ENCODE measurements around the gene AIG1. TPM values are rescaled to one million over a fixed set of nuclear protein-coding genes. Genes with fewer than 3 reads are reported as not detected.
"Not testable (repeated sequence)": the region's sequence is repeated elsewhere in the genome, so short reads cannot be mapped to it uniquely, and the experiment has no call there.

AIG1 gene
- total and polyA plus RNA-seq, 2 donors from 2014 or later, result 57.3 to 146 TPM

DNA sequence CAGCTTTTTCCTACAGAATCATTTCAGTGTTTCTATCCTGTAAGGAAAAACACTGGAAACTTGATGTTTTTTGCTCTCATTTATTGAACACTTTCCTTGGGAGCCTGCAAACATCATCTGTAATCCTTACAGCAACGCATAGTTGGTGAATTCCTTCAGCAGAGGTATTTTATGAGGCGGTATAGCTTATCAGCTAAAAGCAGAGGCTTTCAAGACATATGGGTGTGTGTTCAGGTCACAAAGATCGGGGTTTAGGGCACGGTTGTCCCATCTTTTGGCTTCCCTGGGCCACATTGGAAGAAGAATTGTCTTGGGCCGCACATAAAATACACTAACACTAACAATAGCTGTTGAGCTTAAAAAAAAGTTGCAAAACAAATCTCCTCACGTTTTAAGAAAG, 185.0 kb downstream of the AIG1 start:
- H3K9me3 ChIP-seq (ENCODE audit: control insufficient read depth in 2 of 3, insufficient read depth in 1 of 3, low read length in 3 of 3), result no peaks in the 10 kb centered on the region
- FAIRE-seq (no peak), DNase-seq (no peak)
- H3K4me3 ChIP-seq (ENCODE audit: low read length in 3 of 3), result no peak overlapping the region
- no peaks in the 10 kb centered on the region for H3K27me3 ChIP-seq (ENCODE audit: control insufficient read depth, insufficient read depth, low read length)
- intact Hi-C loops (cut with DNase I), result no loop called here
- no peaks in the 10 kb centered on the region for H3K36me3 ChIP-seq (ENCODE audit: control insufficient read depth in 2 of 3, insufficient read depth in 3 of 3, low read length in 3 of 3)
- H3K4me1 ChIP-seq (ENCODE audit: control insufficient read depth in 2 of 3, insufficient read depth in 2 of 3, low read depth in 1 of 3, low read length in 3 of 3), result no peaks in the 10 kb centered on the region
- H3K9ac ChIP-seq (ENCODE audit: low read length in 3 of 3), result no peak overlapping the region
- TF ChIP-seq, protein P1, sequence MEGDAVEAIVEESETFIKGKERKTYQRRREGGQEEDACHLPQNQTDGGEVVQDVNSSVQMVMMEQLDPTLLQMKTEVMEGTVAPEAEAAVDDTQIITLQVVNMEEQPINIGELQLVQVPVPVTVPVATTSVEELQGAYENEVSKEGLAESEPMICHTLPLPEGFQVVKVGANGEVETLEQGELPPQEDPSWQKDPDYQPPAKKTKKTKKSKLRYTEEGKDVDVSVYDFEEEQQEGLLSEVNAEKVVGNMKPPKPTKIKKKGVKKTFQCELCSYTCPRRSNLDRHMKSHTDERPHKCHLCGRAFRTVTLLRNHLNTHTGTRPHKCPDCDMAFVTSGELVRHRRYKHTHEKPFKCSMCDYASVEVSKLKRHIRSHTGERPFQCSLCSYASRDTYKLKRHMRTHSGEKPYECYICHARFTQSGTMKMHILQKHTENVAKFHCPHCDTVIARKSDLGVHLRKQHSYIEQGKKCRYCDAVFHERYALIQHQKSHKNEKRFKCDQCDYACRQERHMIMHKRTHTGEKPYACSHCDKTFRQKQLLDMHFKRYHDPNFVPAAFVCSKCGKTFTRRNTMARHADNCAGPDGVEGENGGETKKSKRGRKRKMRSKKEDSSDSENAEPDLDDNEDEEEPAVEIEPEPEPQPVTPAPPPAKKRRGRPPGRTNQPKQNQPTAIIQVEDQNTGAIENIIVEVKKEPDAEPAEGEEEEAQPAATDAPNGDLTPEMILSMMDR (IDR thresholded peaks at IDR 0.05; ENCODE audit: borderline replicate concordance, extremely low read depth, insufficient read depth), result no peak
- H3K27ac ChIP-seq (ENCODE audit: low read depth in 2 of 2, low read length in 2 of 2), result no peak overlapping the region

DNA sequence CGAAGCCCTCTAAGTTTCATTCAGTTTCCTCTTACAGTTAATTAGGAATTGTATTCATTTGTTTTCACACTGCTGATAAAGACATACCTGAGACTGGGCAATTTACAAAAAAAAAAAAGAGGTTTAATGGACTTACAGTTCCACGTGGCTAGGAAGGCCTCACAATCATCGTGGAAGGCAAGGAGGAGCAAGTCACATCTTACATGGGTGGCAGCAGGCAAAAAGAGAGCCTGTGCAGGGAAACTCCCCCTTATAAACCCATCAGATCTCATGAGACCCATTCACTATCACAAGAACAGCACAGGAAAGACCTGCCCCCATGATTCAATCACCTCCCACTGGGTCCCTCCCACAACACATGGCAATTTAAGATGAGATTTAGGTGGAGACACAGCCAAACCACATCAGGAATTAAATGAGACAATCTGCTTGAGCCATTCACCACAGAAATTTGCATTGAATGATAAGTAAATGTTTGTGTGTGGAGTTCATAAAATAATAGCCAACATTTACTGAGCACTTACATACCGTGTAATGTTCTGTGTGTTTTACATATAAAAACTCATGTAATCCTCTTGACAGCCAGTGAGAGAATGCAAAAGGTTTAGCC, 185.6 kb downstream of the AIG1 start:
- H3K36me3 ChIP-seq (ENCODE audit: control insufficient read depth in 2 of 3, insufficient read depth in 3 of 3, low read length in 3 of 3); H3K4me3 ChIP-seq (ENCODE audit: low read length in 3 of 3); H3K9ac ChIP-seq (ENCODE audit: low read length in 3 of 3); H3K4me1 ChIP-seq (ENCODE audit: control insufficient read depth in 2 of 3, insufficient read depth in 2 of 3, low read depth in 1 of 3, low read length in 3 of 3); H3K9me3 ChIP-seq (ENCODE audit: control insufficient read depth in 2 of 3, insufficient read depth in 1 of 3, low read length in 3 of 3); DNase-seq; intact Hi-C loops (cut with DNase I); FAIRE-seq; H3K27me3 ChIP-seq (ENCODE audit: control insufficient read depth, insufficient read depth, low read length); H3K27ac ChIP-seq (ENCODE audit: low read depth in 2 of 2, low read length in 2 of 2): not testable (repeated sequence)

DNA sequence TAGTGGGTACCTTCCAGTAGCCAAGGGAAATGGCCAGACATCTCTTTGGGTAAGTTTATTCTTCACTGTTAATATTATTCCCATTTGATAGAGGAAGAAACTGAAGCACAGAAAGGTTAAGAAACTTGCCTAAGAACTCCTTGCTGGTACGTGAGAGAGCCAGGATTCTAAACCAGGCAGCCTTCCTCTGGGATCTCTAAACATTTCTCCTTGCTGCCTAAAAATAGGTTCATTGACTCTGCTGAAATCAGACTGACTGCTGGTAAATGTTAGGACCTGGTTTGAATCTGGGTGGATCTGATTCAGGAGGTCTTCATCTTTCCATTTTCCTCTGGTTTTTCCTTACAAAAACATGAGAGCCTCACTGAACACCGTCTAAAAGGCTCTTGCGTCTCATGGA, 186.9 kb downstream of the AIG1 start:
- H3K4me1 ChIP-seq (ENCODE audit: control insufficient read depth in 2 of 3, insufficient read depth in 2 of 3, low read depth in 1 of 3, low read length in 3 of 3), result no peaks in the 10 kb centered on the region
- no peak for FAIRE-seq
- TF ChIP-seq, protein P1 (IDR thresholded peaks at IDR 0.05; ENCODE audit: borderline replicate concordance, extremely low read depth, insufficient read depth), result no peak

DNA sequence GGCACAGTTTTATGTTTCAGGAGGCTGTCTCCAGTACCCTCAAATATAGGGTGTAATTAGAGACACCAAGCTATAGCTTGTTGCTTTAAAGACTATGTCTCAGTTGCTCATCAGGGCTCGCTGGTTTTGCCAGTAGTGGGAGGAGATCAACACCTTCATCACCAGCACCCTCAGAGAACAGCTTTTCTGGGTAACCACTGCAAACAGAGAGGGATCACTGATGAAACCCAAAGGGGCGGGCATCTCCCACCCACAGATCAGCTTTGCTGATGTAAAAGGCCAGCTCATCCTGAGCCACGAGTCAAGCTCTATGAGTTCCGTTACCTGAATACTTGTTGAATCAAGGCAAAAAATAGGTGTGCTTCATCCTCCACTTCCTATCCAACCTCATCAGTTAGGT, 187.7 kb downstream of the AIG1 start:
- no peak overlapping the region for H3K27ac ChIP-seq (ENCODE audit: low read depth in 2 of 2, low read length in 2 of 2)
- TF ChIP-seq, protein P1 (IDR thresholded peaks at IDR 0.05; ENCODE audit: borderline replicate concordance, extremely low read depth, insufficient read depth), result no peak
- intact Hi-C loops (cut with DNase I), result no loop called here

More for the DNA sequence above, 186.9 kb downstream of the AIG1 start:
- Histone ChIP-seq H3K27me3 (ENCODE audit: control insufficient read depth, insufficient read depth, low read length) (no peaks in the 10 kb centered on the region), H3K9me3 (ENCODE audit: control insufficient read depth in 2 of 3, insufficient read depth in 1 of 3, low read length in 3 of 3) (no peaks in the 10 kb centered on the region), H3K27ac (ENCODE audit: low read depth in 2 of 2, low read length in 2 of 2) (no peak overlapping the region), H3K36me3 (ENCODE audit: control insufficient read depth in 2 of 3, insufficient read depth in 3 of 3, low read length in 3 of 3) (no peaks in the 10 kb centered on the region), H3K4me3 (ENCODE audit: low read length in 3 of 3) (no peak overlapping the region), H3K9ac (ENCODE audit: low read length in 3 of 3) (no peak overlapping the region)
- DNase-seq, result no peak
- intact Hi-C loops (cut with DNase I), result no loop called here

More for the DNA sequence above, 187.7 kb downstream of the AIG1 start:
- Histone ChIP-seq H3K27me3 (ENCODE audit: control insufficient read depth, insufficient read depth, low read length) (no peaks in the 10 kb centered on the region), H3K4me1 (ENCODE audit: control insufficient read depth in 2 of 3, insufficient read depth in 2 of 3, low read depth in 1 of 3, low read length in 3 of 3) (no peaks in the 10 kb centered on the region), H3K9me3 (ENCODE audit: control insufficient read depth in 2 of 3, insufficient read depth in 1 of 3, low read length in 3 of 3) (no peaks in the 10 kb centered on the region), H3K4me3 (ENCODE audit: low read length in 3 of 3) (no peak overlapping the region), H3K9ac (ENCODE audit: low read length in 3 of 3) (no peak overlapping the region), H3K36me3 (ENCODE audit: control insufficient read depth in 2 of 3, insufficient read depth in 3 of 3, low read length in 3 of 3) (no peaks in the 10 kb centered on the region)
- DNase-seq, result no peak
- no peak for FAIRE-seq
